HEK293 (cell line): ENCODE results near the gene SLC8A1.

Experiments
- CTCF ChIA-PET: fragments of 350-600 bp; formaldehyde crosslinking; extraction: SDS; loops from one replicate; lab custom pipeline; 2021; ENCODE audit warnings: antibody characterized with exemption; lab: Yijun Ruan, JAX
- POLR2A ChIA-PET: fragments of 300-600 bp; formaldehyde crosslinking; extraction: SDS; loops from one replicate; lab custom pipeline; 2020; ENCODE audit warnings: antibody characterized with exemption, inconsistent platforms; lab: Yijun Ruan, JAX
- H3K27ac ChIP-seq: fragments of 200-500 bp; sonication (Bioruptor generic); 2 replicates; pipeline ENCODE4 v1.5.1; 2014; ENCODE audit warnings: low read depth, low read length, control low read depth, inconsistent platforms; ENCODE audit errors: extremely low read depth
- H3K36me3 ChIP-seq, 2 experiments: fragments of 200-500 bp in 1 of 2; sonication (Bioruptor generic) in 1 of 2; 1 replicate in 1 of 2; 2 replicates in 1 of 2; pipeline ENCODE4 v1.5.1; 2014 to 2017; ENCODE audit warnings: inconsistent platforms in 2 of 2, low read length in 2 of 2; ENCODE audit not compliant: control insufficient read depth in 2 of 2, insufficient read depth in 1 of 2
- H3K4me1 ChIP-seq: fragments of 200-500 bp; sonication (Bioruptor generic); 2 replicates; pipeline ENCODE4 v1.5.1; 2014; ENCODE audit warnings: mild to moderate bottlenecking, low read length, inconsistent platforms; ENCODE audit not compliant: control insufficient read depth, insufficient read depth
- H3K4me3 ChIP-seq: 2 replicates; pipeline ENCODE4 v1.5.1; 2011; ENCODE audit warnings: low read depth, mild to moderate bottlenecking, control low read depth, low read length, moderate library complexity
- H3K9me3 ChIP-seq: fragments of 200-500 bp; sonication (Bioruptor generic); 2 replicates; pipeline ENCODE4 v1.5.1; 2014; ENCODE audit warnings: low read depth, low read length, inconsistent platforms; ENCODE audit not compliant: control insufficient read depth, insufficient read depth
- GLI2 ChIP-seq: fragments of 450-650 bp; formaldehyde crosslinking; IDR thresholded peaks from 2 replicates; pipeline ENCODE4; 2017; ENCODE audit warnings: missing biosample characterization, missing genetic modification characterization, low read depth, borderline replicate concordance
- SALL2 ChIP-seq: fragments of 450-650 bp; formaldehyde crosslinking; IDR thresholded peaks from 2 replicates; pipeline ENCODE4 v1.5.0; 2017; ENCODE audit warnings: missing biosample characterization, mild to moderate bottlenecking, missing genetic modification characterization, borderline replicate concordance
- ZFP69B ChIP-seq: fragments of 450-650 bp; formaldehyde crosslinking; IDR thresholded peaks from 2 replicates; pipeline ENCODE4 v1.5.1; 2016; ENCODE audit warnings: missing biosample characterization, missing genetic modification characterization
- ZNF202 ChIP-seq: fragments of 450-650 bp; formaldehyde crosslinking; IDR thresholded peaks from 2 replicates; pipeline ENCODE4 v1.5.1; 2016; ENCODE audit warnings: missing biosample characterization, missing genetic modification characterization, borderline replicate concordance
- ZNF248 ChIP-seq: fragments of 450-650 bp; formaldehyde crosslinking; IDR thresholded peaks from 2 replicates; pipeline ENCODE4 v1.5.1; 2017; ENCODE audit warnings: missing biosample characterization, missing genetic modification characterization
- ZNF341 ChIP-seq: fragments of 450-650 bp; formaldehyde crosslinking; IDR thresholded peaks from 2 replicates; pipeline ENCODE4; 2016; ENCODE audit warnings: low read depth, missing biosample characterization, missing genetic modification characterization
- ZNF416 ChIP-seq: fragments of 450-650 bp; formaldehyde crosslinking; IDR thresholded peaks from 2 replicates; pipeline ENCODE4 v1.5.1; 2016; ENCODE audit warnings: missing biosample characterization, missing genetic modification characterization
- ZNF473 ChIP-seq: fragments of 450-650 bp; formaldehyde crosslinking; IDR thresholded peaks from 2 replicates; pipeline ENCODE4 v1.5.1; 2017; ENCODE audit warnings: missing biosample characterization, missing genetic modification characterization
- ZNF747 ChIP-seq: fragments of 450-650 bp; formaldehyde crosslinking; IDR thresholded peaks from 2 replicates; pipeline ENCODE4 v1.5.1; 2016; ENCODE audit warnings: missing biosample characterization, missing genetic modification characterization
- ZNF777 ChIP-seq: fragments of 450-650 bp; formaldehyde crosslinking; IDR thresholded peaks from 2 replicates; pipeline ENCODE4 v1.5.1; 2017; ENCODE audit warnings: missing biosample characterization, missing genetic modification characterization, borderline replicate concordance
- ZSCAN30 ChIP-seq: fragments of 450-650 bp; IDR thresholded peaks from 2 replicates; pipeline ENCODE4 v1.5.1; 2018; ENCODE audit warnings: missing biosample characterization, mild to moderate bottlenecking, missing genetic modification characterization, moderate library complexity
- TF ChIP-seq, protein P1 (sequence below): fragments of 450-650 bp; formaldehyde crosslinking; IDR thresholded peaks from 2 replicates; pipeline ENCODE4 v1.5.1; 2016; ENCODE audit warnings: missing biosample characterization, missing genetic modification characterization
- TF ChIP-seq, protein P2 (sequence below): fragments of 450-650 bp; formaldehyde crosslinking; IDR thresholded peaks from 2 replicates; pipeline ENCODE4 v1.5.1; 2016; ENCODE audit warnings: missing biosample characterization, missing genetic modification characterization
- TF ChIP-seq, protein P3 (sequence below): fragments of 450-650 bp; formaldehyde crosslinking; IDR thresholded peaks from 2 replicates; pipeline ENCODE4 v1.5.1; 2016; ENCODE audit warnings: missing biosample characterization, missing genetic modification characterization
- TF ChIP-seq, protein P4 (sequence below): fragments of 450-650 bp; formaldehyde crosslinking; IDR thresholded peaks from 2 replicates; pipeline ENCODE4 v1.5.1; 2017; ENCODE audit warnings: missing biosample characterization, missing genetic modification characterization
- TF ChIP-seq, protein P5 (sequence below): fragments of 450-650 bp; formaldehyde crosslinking; IDR thresholded peaks from 2 replicates; pipeline ENCODE4 v1.5.1; 2017; ENCODE audit warnings: missing biosample characterization, missing genetic modification characterization
- TF ChIP-seq, protein P6 (sequence below): fragments of 450-650 bp; formaldehyde crosslinking; IDR thresholded peaks from 2 replicates; pipeline ENCODE4 v1.5.1; 2017; ENCODE audit warnings: missing biosample characterization, missing genetic modification characterization
- TF ChIP-seq, protein P7 (sequence below): fragments of 450-650 bp; IDR thresholded peaks from 2 replicates; pipeline ENCODE4 v1.5.1; 2018; ENCODE audit warnings: missing biosample characterization, mild to moderate bottlenecking, missing genetic modification characterization

Gene SLC8A1

DNA sequence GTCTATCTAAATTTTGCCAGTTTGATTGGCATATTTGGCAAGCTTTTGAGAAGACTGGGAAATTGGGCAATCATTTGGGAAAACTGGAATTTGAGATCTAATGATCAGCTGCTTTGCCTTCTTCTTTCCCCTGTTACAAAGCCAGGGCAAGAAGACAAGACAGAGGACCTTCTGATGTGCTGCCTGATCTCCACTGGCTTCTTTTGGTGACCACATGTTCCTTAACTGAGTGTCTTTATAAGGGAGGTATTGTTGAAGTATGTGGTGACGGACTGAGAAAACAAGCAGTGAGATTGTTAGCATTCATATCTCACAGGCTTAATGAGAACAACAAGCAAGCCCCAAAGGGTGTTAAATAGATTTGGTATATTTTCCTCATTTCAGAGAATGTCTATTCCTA is 175.8 kb downstream of the SLC8A1 start:
- no peak overlapping the region for H3K27ac ChIP-seq
- ChIA-PET CTCF (interaction anchor here (1.4 kb wide), 1 partner anchor 362 kb away, joined by 4 read pairs; no protein-coding TSS in a partner anchor), POLR2A (no interaction called here)
- no peak overlapping the region for H3K4me3 ChIP-seq
- TF ChIP-seq, protein P1, sequence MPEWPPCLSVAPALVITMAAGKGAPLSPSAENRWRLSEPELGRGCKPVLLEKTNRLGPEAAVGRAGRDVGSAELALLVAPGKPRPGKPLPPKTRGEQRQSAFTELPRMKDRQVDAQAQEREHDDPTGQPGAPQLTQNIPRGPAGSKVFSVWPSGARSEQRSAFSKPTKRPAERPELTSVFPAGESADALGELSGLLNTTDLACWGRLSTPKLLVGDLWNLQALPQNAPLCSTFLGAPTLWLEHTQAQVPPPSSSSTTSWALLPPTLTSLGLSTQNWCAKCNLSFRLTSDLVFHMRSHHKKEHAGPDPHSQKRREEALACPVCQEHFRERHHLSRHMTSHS (tag by site-specific recombination): no peak
- TF ChIP-seq ZNF747 (tag by site-specific recombination) (no peak), ZSCAN30 (tag by site-specific recombination) (no peak), ZNF341 (tag by site-specific recombination) (no peak), ZNF416 (no peak), GLI2 (tag by site-specific recombination) (no peak), ZFP69B (no peak), ZNF248 (tag by site-specific recombination) (no peak), SALL2 (tag by site-specific recombination) (no peak), ZNF777 (tag by site-specific recombination) (no peak), ZNF473 (tag by site-specific recombination) (no peak), ZNF202 (no peak)
- TF ChIP-seq, protein P2, sequence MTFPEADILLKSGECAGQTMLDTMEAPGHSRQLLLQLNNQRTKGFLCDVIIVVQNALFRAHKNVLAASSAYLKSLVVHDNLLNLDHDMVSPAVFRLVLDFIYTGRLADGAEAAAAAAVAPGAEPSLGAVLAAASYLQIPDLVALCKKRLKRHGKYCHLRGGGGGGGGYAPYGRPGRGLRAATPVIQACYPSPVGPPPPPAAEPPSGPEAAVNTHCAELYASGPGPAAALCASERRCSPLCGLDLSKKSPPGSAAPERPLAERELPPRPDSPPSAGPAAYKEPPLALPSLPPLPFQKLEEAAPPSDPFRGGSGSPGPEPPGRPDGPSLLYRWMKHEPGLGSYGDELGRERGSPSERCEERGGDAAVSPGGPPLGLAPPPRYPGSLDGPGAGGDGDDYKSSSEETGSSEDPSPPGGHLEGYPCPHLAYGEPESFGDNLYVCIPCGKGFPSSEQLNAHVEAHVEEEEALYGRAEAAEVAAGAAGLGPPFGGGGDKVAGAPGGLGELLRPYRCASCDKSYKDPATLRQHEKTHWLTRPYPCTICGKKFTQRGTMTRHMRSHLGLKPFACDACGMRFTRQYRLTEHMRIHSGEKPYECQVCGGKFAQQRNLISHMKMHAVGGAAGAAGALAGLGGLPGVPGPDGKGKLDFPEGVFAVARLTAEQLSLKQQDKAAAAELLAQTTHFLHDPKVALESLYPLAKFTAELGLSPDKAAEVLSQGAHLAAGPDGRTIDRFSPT (tag by site-specific recombination): no peak
- TF ChIP-seq, protein P3, sequence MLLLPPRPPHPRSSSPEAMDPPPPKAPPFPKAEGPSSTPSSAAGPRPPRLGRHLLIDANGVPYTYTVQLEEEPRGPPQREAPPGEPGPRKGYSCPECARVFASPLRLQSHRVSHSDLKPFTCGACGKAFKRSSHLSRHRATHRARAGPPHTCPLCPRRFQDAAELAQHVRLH (tag by site-specific recombination): no peak
- TF ChIP-seq, protein P4, sequence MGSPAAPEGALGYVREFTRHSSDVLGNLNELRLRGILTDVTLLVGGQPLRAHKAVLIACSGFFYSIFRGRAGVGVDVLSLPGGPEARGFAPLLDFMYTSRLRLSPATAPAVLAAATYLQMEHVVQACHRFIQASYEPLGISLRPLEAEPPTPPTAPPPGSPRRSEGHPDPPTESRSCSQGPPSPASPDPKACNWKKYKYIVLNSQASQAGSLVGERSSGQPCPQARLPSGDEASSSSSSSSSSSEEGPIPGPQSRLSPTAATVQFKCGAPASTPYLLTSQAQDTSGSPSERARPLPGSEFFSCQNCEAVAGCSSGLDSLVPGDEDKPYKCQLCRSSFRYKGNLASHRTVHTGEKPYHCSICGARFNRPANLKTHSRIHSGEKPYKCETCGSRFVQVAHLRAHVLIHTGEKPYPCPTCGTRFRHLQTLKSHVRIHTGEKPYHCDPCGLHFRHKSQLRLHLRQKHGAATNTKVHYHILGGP: no peak
- TF ChIP-seq, protein P5, sequence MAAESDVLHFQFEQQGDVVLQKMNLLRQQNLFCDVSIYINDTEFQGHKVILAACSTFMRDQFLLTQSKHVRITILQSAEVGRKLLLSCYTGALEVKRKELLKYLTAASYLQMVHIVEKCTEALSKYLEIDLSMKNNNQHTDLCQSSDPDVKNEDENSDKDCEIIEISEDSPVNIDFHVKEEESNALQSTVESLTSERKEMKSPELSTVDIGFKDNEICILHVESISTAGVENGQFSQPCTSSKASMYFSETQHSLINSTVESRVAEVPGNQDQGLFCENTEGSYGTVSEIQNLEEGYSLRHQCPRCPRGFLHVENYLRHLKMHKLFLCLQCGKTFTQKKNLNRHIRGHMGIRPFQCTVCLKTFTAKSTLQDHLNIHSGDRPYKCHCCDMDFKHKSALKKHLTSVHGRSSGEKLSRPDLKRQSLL (tag by site-specific recombination): no peak
- TF ChIP-seq, protein P6, sequence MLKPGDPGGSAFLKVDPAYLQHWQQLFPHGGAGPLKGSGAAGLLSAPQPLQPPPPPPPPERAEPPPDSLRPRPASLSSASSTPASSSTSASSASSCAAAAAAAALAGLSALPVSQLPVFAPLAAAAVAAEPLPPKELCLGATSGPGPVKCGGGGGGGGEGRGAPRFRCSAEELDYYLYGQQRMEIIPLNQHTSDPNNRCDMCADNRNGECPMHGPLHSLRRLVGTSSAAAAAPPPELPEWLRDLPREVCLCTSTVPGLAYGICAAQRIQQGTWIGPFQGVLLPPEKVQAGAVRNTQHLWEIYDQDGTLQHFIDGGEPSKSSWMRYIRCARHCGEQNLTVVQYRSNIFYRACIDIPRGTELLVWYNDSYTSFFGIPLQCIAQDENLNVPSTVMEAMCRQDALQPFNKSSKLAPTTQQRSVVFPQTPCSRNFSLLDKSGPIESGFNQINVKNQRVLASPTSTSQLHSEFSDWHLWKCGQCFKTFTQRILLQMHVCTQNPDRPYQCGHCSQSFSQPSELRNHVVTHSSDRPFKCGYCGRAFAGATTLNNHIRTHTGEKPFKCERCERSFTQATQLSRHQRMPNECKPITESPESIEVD (tag by site-specific recombination): no peak
- TF ChIP-seq, protein P7, sequence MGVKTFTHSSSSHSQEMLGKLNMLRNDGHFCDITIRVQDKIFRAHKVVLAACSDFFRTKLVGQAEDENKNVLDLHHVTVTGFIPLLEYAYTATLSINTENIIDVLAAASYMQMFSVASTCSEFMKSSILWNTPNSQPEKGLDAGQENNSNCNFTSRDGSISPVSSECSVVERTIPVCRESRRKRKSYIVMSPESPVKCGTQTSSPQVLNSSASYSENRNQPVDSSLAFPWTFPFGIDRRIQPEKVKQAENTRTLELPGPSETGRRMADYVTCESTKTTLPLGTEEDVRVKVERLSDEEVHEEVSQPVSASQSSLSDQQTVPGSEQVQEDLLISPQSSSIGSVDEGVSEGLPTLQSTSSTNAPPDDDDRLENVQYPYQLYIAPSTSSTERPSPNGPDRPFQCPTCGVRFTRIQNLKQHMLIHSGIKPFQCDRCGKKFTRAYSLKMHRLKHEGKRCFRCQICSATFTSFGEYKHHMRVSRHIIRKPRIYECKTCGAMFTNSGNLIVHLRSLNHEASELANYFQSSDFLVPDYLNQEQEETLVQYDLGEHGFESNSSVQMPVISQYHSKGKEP (tag by site-specific recombination): no peak
- H3K9me3 ChIP-seq: no peaks in the 10 kb centered on the region
- H3K36me3 ChIP-seq: no peaks in the 10 kb centered on the region
- no peaks in the 10 kb centered on the region for H3K4me1 ChIP-seq
